MCF 10A (cell line): ENCODE results near the gene MTFP1. TPM values are rescaled to one million over a fixed set of nuclear protein-coding genes. Genes with fewer than 3 reads are reported as not detected.
A peak's percentile ranks its signal among the peaks of the same experiment; 100 is the strongest.

Source experiments
- BruUV-seq: library from RNA; stranded (reverse); fragments of 400-500 nt; replicated peaks from 2 replicates; lab custom pipeline; 2021; lab: Mats Ljungman, UMichigan
- CTCF ChIA-PET: fragments of 300-600 bp; sonication (Branson Sonifier 250); formaldehyde crosslinking; extraction: SDS; loops from one replicate; lab custom pipeline; 2021; ENCODE audit warnings: antibody characterized with exemption, inconsistent platforms; lab: Yijun Ruan, JAX
- POLR2A ChIA-PET: fragments of 300-600, 350-650 bp; sonication (Branson Sonifier 250); formaldehyde crosslinking; extraction: SDS; loops from one replicate; lab custom pipeline; 2020; ENCODE audit warnings: antibody characterized with exemption, inconsistent platforms; lab: Yijun Ruan, JAX
- DNase-seq: peaks from one replicate; pipeline ENCODE4 v3.0.0-alpha.2; 2018; ENCODE audit not compliant: unreplicated experiment
- H3K27ac Mint-ChIP-seq: one replicate; pipeline ENCODE4 v1.8.0; 2022; ENCODE audit warnings: mild to moderate bottlenecking, low read depth, mixed read lengths; ENCODE audit not compliant: unreplicated experiment
- H3K27me3 Mint-ChIP-seq: one replicate; pipeline ENCODE4 v1.8.0; 2022; ENCODE audit warnings: mixed read lengths; ENCODE audit not compliant: insufficient read depth, unreplicated experiment
- H3K36me3 Mint-ChIP-seq: one replicate; pipeline ENCODE4 v1.8.0; 2022; ENCODE audit warnings: mild to moderate bottlenecking, moderate library complexity, mixed read lengths; ENCODE audit not compliant: insufficient read depth, unreplicated experiment
- H3K4me1 Mint-ChIP-seq: one replicate; pipeline ENCODE4 v1.8.0; 2022; ENCODE audit warnings: mixed read lengths; ENCODE audit not compliant: insufficient read depth, unreplicated experiment
- H3K4me3 Mint-ChIP-seq: one replicate; pipeline ENCODE4 v1.8.0; 2022; ENCODE audit warnings: mild to moderate bottlenecking, moderate library complexity, mixed read lengths; ENCODE audit not compliant: unreplicated experiment
- H3K9me3 Mint-ChIP-seq: one replicate; pipeline ENCODE4 v1.8.0; 2022; ENCODE audit warnings: mixed read lengths; ENCODE audit not compliant: unreplicated experiment
- intact Hi-C: fragments of 100-400 bp; cut with micrococcal nuclease; formaldehyde crosslinking; loops from 2 replicates; pipeline ENCODE4 v1.14.1; 2022
- total RNA-seq: library from RNA; stranded (reverse); gene quantifications from 2 replicates; pipeline ENCODE4 v1.2.3, GENCODE V29; 2022
- TF ChIP-seq, protein P1 (sequence below): fragments of 200-600 bp; IDR thresholded peaks from one replicate; pipeline ENCODE4 v1.8.0; 2022; ENCODE audit warnings: antibody characterized with exemption, mild to moderate bottlenecking; ENCODE audit not compliant: unreplicated experiment

The MTFP1 gene
- total RNA-seq, 1 experiment from 2014 or later: 31.6 TPM

DNA sequence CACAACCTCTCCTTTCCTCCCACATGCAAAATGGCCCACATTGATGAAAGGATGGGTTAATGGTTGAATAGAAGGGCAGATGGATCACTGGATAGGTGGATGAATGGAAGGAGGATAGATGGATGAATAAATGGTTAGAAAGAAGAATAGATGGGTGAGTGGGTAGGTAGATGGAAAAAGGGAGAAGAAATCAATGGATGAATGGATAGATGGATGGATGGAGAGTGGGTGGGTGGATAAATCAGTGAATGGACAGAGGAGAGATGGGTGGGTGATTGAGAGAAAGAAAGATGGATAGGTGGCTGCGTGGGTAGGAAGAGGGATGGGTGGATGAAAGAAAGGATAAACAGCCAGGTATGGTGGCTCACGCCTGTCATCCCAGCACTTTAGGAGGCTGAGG lies 45.1 kb downstream of the MTFP1 start:
- H3K4me1 Mint-ChIP-seq: peaks cover 8% of the 10 kb centered on the region
- peaks cover 6% of the 10 kb centered on the region for H3K9me3 Mint-ChIP-seq
- H3K36me3 Mint-ChIP-seq: no peaks in the 10 kb centered on the region
- ChIA-PET CTCF (no interaction called here), POLR2A (interaction anchor here (0.7 kb wide), 1 partner anchor 266 kb away, joined by 3 read pairs; no protein-coding TSS in a partner anchor)
- no peak for DNase-seq
- intact Hi-C loops: no loop called here
- no TSS peak for BruUV-seq
- peaks cover 24% of the 10 kb centered on the region for H3K27me3 Mint-ChIP-seq
- H3K4me3 Mint-ChIP-seq: no peak overlapping the region
- no peak overlapping the region for H3K27ac Mint-ChIP-seq
- TF ChIP-seq, protein P1, sequence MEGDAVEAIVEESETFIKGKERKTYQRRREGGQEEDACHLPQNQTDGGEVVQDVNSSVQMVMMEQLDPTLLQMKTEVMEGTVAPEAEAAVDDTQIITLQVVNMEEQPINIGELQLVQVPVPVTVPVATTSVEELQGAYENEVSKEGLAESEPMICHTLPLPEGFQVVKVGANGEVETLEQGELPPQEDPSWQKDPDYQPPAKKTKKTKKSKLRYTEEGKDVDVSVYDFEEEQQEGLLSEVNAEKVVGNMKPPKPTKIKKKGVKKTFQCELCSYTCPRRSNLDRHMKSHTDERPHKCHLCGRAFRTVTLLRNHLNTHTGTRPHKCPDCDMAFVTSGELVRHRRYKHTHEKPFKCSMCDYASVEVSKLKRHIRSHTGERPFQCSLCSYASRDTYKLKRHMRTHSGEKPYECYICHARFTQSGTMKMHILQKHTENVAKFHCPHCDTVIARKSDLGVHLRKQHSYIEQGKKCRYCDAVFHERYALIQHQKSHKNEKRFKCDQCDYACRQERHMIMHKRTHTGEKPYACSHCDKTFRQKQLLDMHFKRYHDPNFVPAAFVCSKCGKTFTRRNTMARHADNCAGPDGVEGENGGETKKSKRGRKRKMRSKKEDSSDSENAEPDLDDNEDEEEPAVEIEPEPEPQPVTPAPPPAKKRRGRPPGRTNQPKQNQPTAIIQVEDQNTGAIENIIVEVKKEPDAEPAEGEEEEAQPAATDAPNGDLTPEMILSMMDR: no peak

DNA sequence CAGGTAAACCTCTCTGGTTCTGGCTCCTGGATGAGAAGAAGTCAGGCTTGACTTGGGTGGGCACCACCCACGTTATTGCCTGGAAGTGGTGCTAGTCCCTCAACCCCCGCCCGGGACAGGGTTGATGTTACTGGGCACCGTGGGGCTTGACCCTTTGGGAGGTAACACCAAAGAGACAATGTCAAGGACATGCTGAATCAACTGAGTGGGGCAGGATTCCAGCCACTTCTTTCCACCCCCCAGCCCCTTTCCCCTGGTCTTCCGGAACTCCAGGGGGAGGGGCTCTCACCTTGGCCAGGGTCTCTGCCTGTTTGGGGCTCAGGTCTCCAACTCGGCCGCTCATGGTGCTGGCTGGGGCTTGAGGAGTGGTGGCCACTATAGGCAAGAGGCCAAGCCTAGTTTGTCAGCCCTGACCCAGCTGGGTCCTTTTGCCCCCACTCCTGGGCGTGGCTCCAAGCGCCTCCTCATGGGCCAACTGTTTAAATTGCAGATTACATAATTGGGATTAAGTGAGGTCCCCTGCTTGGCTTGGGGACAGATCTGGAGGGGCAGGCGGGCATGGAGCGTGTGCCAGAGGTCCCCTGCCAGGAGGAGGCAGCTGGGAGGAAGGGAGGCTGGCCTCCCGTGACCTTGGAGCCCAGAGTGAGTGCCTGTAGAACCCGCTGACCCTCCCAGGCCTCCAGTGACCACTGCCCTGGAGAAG lies 46.2 kb downstream of the MTFP1 start, which contains the start of gene SEC14L3:
Gene SEC14L3 (minus strand): TSS at position 402 of the 703 bp plus-strand sequence. CDS start 59 bp downstream, at position 343.
- peaks cover 6% of the 10 kb centered on the region for H3K9me3 Mint-ChIP-seq
- peak within 1 kb of the TSS; percentile 76 for H3K27ac Mint-ChIP-seq
- POLR2A ChIA-PET: interaction anchor here (0.7 kb wide), 1 partner anchor 265 kb away, joined by 3 read pairs; no protein-coding TSS in a partner anchor
- H3K4me3 Mint-ChIP-seq: no peak within 1 kb of the TSS
- TF ChIP-seq, protein P1: no peak
- CTCF ChIA-PET: interaction anchor here (0.7 to 4.2 kb wide), 2 partner anchors 13 to 79 kb away, joined by 3 to 27 read pairs; no protein-coding TSS in a partner anchor
- peaks cover 8% of the 10 kb centered on the region for H3K4me1 Mint-ChIP-seq
- intact Hi-C loops: no loop called here
- BruUV-seq: no TSS peak
- peaks cover 13% of the 10 kb centered on the region for H3K27me3 Mint-ChIP-seq
- DNase-seq: no peak
- H3K36me3 Mint-ChIP-seq: no peaks in the 10 kb centered on the region

DNA sequence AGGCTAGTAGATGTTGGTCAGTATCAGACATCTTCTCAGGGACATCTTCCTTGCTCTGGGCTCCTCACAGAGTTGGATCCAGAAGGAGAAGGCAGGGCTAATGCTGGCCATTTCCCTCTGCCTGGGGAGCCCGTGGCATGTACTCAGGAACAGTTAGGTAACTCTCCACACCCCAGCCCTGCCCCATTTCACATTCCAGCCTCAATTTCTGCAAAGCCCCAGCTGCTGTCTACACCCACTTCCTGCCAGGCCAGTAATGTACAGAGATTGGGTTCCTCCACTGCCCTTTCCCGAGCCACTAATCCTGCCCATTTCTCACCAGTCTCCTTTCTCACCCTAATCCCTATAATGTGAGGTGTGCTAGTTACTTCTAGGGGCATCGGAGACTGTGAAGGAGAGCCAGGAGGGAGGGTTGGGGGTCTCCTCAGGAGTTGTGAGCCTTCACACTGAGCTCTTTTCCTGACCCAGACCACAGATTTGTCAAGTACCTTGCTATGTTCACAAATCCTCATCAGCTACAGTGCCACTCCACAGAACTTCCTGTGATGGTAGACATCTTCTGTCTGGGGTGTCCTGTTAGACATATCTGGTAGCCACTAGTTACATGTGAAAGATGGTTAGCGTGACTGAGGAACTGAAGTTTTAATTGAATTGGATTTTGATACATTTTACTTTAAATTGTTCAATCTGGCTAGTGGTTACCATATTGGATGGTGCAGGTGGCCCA lies 47.6 kb downstream of the MTFP1 start:
- no peak overlapping the region for H3K4me3 Mint-ChIP-seq
- peak; percentile 15 for DNase-seq
- peak overlapping the region; percentile 76 for H3K27ac Mint-ChIP-seq
- CTCF ChIA-PET: interaction anchor here (0.6 to 4.2 kb wide), 4 partner anchors 12 to 803 kb away, joined by 3 to 27 read pairs (median 4); no protein-coding TSS in a partner anchor
- H3K4me1 Mint-ChIP-seq: peaks cover 8% of the 10 kb centered on the region
- H3K27me3 Mint-ChIP-seq: peaks cover 12% of the 10 kb centered on the region
- TF ChIP-seq, protein P1: no peak
- H3K36me3 Mint-ChIP-seq: no peaks in the 10 kb centered on the region
- POLR2A ChIA-PET: interaction anchor here (0.8 kb wide), 1 partner anchor 15 kb away, joined by 3 read pairs; no protein-coding TSS in a partner anchor
- peaks cover 6% of the 10 kb centered on the region for H3K9me3 Mint-ChIP-seq
- BruUV-seq: no TSS peak
- intact Hi-C loops: no loop called here

DNA sequence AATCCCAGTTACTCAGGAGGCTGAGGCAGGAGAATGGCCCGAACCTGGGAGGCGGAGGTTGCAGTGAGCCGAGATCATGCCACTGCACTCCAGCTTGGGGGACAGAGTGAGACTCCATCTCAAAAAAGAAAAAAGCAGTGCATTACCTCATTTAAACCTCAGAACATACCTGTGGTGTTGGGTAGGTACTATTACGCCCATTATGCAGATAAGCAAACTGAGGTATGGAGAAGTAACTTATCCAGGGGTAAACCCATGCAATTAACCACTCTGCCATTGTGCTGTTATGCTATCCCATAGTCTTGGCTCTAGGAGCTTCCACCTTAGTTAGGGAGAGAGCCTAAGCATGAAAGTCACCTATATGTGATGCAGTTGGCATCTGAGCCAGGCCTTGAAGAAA lies 48.6 kb downstream of the MTFP1 start:
- POLR2A ChIA-PET: no interaction called here
- CTCF ChIA-PET: interaction anchor here (0.6 to 4.2 kb wide), 3 partner anchors 11 to 804 kb away, joined by 3 to 27 read pairs (median 4); no protein-coding TSS in a partner anchor
- no peak overlapping the region for H3K4me3 Mint-ChIP-seq
- peaks cover 8% of the 10 kb centered on the region for H3K4me1 Mint-ChIP-seq
- no peak for DNase-seq
- TF ChIP-seq, protein P1: no peak
- BruUV-seq: no TSS peak
- peaks cover 6% of the 10 kb centered on the region for H3K9me3 Mint-ChIP-seq
- H3K27ac Mint-ChIP-seq: no peak overlapping the region
- no peaks in the 10 kb centered on the region for H3K36me3 Mint-ChIP-seq
- peaks cover 12% of the 10 kb centered on the region for H3K27me3 Mint-ChIP-seq
- intact Hi-C loops: no loop called here
